ENCODE measurements around the gene CAMK2D.

GRCh38 chr4:113404841-113405240 is 356.7 kb downstream of the CAMK2D start:
- TF ChIP-seq POLR2A (IDR thresholded peaks at IDR 0.05) (no peak), POLR2AphosphoS5 (IDR thresholded peaks at IDR 0.05) (no peak), CTCF (IDR thresholded peaks at IDR 0.05) (no peak), EP300 (IDR thresholded peaks at IDR 0.05) (no peak)
